Measurements from ENCODE around the gene COL4A1.

The COL4A1 gene

DNA sequence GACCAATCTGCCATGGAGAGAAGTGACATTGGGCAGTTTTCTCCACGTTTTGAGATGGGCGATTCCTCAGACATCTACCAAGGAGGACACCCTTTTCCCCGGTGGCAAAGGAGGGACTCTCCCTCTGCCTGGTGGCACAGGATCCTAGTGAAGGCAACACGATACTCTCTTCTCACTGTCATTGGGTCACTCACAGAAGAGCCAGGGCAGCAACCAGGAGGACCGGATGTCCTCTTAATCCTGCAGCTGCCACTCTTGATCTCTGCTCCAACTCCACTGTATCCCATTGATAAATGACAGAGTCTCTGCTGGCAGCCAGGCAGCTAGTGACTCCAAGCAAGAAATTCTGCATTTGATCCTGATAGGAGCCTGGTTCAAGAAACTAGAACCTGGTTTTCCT lies 42.3 kb upstream of the COL4A1 start:
- TF ChIP-seq TAF1 (IDR thresholded peaks at IDR 0.05; ENCODE audit: low read depth) (no peak), TEAD4 (IDR thresholded peaks at IDR 0.05) (no peak), YY1 (IDR thresholded peaks at IDR 0.05; ENCODE audit: low read depth) (no peak), RAD21 (IDR thresholded peaks at IDR 0.05; ENCODE audit: low read depth) (no peak), TCF12 (IDR thresholded peaks at IDR 0.05; ENCODE audit: low read depth) (no peak), FOXM1 (IDR thresholded peaks at IDR 0.05; ENCODE audit: borderline replicate concordance, low read depth) (no peak), EGR1 (IDR thresholded peaks at IDR 0.05) (no peak), CREB1 (IDR thresholded peaks at IDR 0.05; ENCODE audit: low read depth) (no peak), EP300 (IDR thresholded peaks at IDR 0.05; ENCODE audit: borderline replicate concordance) (no peak), CEBPB (IDR thresholded peaks at IDR 0.05) (no peak), NFIC (IDR thresholded peaks at IDR 0.05) (no peak), ZBTB7A (IDR thresholded peaks at IDR 0.05; ENCODE audit: low read depth) (no peak)
- TF ChIP-seq, protein P1, sequence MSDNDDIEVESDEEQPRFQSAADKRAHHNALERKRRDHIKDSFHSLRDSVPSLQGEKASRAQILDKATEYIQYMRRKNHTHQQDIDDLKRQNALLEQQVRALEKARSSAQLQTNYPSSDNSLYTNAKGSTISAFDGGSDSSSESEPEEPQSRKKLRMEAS (IDR thresholded peaks at IDR 0.05): no peak
- TF ChIP-seq, protein P2, sequence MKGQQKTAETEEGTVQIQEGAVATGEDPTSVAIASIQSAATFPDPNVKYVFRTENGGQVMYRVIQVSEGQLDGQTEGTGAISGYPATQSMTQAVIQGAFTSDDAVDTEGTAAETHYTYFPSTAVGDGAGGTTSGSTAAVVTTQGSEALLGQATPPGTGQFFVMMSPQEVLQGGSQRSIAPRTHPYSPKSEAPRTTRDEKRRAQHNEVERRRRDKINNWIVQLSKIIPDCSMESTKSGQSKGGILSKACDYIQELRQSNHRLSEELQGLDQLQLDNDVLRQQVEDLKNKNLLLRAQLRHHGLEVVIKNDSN (IDR thresholded peaks at IDR 0.05): no peak
- TF ChIP-seq, protein P3, sequence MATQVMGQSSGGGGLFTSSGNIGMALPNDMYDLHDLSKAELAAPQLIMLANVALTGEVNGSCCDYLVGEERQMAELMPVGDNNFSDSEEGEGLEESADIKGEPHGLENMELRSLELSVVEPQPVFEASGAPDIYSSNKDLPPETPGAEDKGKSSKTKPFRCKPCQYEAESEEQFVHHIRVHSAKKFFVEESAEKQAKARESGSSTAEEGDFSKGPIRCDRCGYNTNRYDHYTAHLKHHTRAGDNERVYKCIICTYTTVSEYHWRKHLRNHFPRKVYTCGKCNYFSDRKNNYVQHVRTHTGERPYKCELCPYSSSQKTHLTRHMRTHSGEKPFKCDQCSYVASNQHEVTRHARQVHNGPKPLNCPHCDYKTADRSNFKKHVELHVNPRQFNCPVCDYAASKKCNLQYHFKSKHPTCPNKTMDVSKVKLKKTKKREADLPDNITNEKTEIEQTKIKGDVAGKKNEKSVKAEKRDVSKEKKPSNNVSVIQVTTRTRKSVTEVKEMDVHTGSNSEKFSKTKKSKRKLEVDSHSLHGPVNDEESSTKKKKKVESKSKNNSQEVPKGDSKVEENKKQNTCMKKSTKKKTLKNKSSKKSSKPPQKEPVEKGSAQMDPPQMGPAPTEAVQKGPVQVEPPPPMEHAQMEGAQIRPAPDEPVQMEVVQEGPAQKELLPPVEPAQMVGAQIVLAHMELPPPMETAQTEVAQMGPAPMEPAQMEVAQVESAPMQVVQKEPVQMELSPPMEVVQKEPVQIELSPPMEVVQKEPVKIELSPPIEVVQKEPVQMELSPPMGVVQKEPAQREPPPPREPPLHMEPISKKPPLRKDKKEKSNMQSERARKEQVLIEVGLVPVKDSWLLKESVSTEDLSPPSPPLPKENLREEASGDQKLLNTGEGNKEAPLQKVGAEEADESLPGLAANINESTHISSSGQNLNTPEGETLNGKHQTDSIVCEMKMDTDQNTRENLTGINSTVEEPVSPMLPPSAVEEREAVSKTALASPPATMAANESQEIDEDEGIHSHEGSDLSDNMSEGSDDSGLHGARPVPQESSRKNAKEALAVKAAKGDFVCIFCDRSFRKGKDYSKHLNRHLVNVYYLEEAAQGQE (IDR thresholded peaks at IDR 0.05; ENCODE audit: low read depth): no peak

DNA sequence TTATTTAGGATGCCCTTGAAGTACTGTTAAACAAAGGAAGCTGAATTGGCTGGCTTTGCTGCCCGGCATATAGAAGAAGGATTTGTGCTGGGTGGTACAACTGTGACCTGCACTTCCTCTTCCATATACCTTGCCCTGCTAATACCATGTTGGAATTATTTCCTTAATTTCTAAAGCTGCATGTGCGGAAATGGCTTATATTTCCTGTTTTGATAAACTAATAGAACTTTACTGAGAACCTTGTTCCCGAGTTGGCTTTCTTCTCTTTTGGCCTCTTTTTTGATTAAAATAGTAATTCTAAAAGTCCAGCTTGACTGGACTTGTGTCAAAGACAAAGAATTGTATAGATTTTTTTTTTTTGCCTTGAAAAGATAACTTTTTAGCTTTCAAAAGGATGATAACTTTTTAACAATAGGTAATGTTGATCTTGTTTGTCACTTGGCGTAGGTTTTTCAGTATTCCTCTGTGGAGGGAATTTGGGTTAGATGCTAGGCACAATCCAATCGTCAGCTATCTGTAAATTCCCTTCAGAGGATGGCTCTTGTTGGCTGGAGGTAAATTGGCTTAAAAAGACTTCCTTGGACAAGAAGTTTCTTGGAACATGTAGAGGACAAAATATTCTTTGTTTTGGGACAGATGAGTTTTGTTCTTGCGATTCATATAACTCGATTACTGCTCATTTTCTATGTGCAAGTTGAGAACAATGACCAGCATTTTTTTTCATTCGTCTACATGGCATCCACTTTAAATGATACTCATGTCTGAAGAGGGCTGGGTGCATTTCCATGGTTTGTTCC lies 41.5 kb upstream of the COL4A1 start:
- no peak for TF ChIP-seq TAF1 (IDR thresholded peaks at IDR 0.05; ENCODE audit: low read depth)
- no peak for TF ChIP-seq CEBPB (IDR thresholded peaks at IDR 0.05)
- TF ChIP-seq FOXM1 (IDR thresholded peaks at IDR 0.05; ENCODE audit: borderline replicate concordance, low read depth): no peak
- TF ChIP-seq RAD21 (IDR thresholded peaks at IDR 0.05; ENCODE audit: low read depth): no peak
- no peak for TF ChIP-seq NFIC (IDR thresholded peaks at IDR 0.05)
- TF ChIP-seq TCF12 (IDR thresholded peaks at IDR 0.05; ENCODE audit: low read depth): no peak
- TF ChIP-seq, protein P1 (IDR thresholded peaks at IDR 0.05): no peak
- TF ChIP-seq EP300 (IDR thresholded peaks at IDR 0.05; ENCODE audit: borderline replicate concordance): no peak
- TF ChIP-seq TEAD4 (IDR thresholded peaks at IDR 0.05): no peak
- TF ChIP-seq, protein P3 (IDR thresholded peaks at IDR 0.05; ENCODE audit: low read depth): no peak
- TF ChIP-seq ZBTB7A (IDR thresholded peaks at IDR 0.05; ENCODE audit: low read depth): no peak

DNA sequence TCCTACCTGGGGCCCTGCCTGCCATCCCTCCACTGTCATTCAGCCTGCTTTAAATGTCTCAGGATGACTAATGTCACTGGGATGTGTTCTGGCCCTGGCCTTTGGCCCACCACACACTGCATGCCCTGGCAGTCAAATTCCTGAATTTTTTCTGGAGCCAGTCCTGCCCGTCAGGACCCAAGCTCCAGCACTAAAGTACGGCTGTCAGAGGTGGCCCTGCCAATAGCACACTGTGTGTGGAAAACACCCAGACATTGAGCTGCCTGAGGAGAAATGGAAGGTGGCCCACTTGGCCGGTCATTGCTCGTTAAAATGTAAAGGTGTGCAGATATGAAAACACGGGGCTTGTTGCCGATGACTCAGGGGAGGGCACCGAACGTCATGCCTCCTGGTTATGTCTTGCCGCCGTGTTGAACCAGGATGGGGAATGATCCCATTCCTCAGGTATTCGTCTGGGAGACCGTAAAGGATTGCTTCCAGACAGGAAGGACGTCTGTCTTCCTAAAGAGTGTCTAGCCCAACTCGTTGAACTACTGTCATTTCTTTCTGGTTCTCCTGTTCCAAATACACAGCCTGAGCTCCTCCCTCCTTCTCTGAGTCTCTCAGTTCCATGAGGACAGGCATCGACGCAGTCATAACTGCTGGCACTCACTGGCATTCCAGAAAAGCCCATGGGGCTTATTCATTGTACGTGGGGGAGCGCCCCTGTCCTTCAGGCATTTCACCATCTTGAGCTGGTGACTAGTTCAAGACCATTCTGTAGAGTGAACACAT lies 40.8 kb upstream of the COL4A1 start:
- TF ChIP-seq RAD21 (IDR thresholded peaks at IDR 0.05; ENCODE audit: low read depth): no peak
- TF ChIP-seq, protein P3 (IDR thresholded peaks at IDR 0.05; ENCODE audit: low read depth): no peak
- no peak for TF ChIP-seq FOXM1 (IDR thresholded peaks at IDR 0.05; ENCODE audit: borderline replicate concordance, low read depth)
- TF ChIP-seq CEBPB (IDR thresholded peaks at IDR 0.05): no peak
- TF ChIP-seq, protein P2 (IDR thresholded peaks at IDR 0.05): no peak
- TF ChIP-seq ZBTB7A (IDR thresholded peaks at IDR 0.05; ENCODE audit: low read depth): no peak
- no peak for TF ChIP-seq EGR1 (IDR thresholded peaks at IDR 0.05)
- TF ChIP-seq YY1 (IDR thresholded peaks at IDR 0.05; ENCODE audit: low read depth): no peak
- peak; percentile 49; the same call in 1 of the 2 replicates for TF ChIP-seq NFIC (IDR thresholded peaks at IDR 0.05)
- TF ChIP-seq TEAD4 (IDR thresholded peaks at IDR 0.05): peak; percentile 49
- TF ChIP-seq EP300 (IDR thresholded peaks at IDR 0.05; ENCODE audit: borderline replicate concordance): peak; percentile 24; the same call in 1 of the 2 replicates
- TF ChIP-seq CREB1 (IDR thresholded peaks at IDR 0.05; ENCODE audit: low read depth): no peak
- TF ChIP-seq, protein P1 (IDR thresholded peaks at IDR 0.05): peak; percentile 33; the same call in 1 of the 2 replicates
- no peak for TF ChIP-seq TAF1 (IDR thresholded peaks at IDR 0.05; ENCODE audit: low read depth)
- TF ChIP-seq TCF12 (IDR thresholded peaks at IDR 0.05; ENCODE audit: low read depth): peak; percentile 46; the same call in 1 of the 2 replicates

Data from Ishikawa (cell line).